Measurements from ENCODE around the gene FBXO46. TPM values are rescaled to one million over a fixed set of nuclear protein-coding genes. Genes with fewer than 3 reads are reported as not detected.

FBXO46 gene
- total and polyA plus RNA-seq, 4 donors, result 1.2 to 4.5 (median 3.6) TPM

- H3K9ac ChIP-seq (ENCODE audit: low read depth in 1 of 2, low read length in 2 of 2), result no peak overlapping the region
- no peaks in the 10 kb centered on the region for H3K9me3 ChIP-seq (ENCODE audit: control insufficient read depth in 4 of 4, low read length in 3 of 4)
- no peaks in the 10 kb centered on the region for H3K36me3 ChIP-seq (ENCODE audit: control insufficient read depth in 4 of 4, insufficient read depth in 3 of 4, low read depth in 1 of 4, low read length in 3 of 4)
- H3K4me1 ChIP-seq (ENCODE audit: control insufficient read depth in 4 of 4, insufficient read depth in 4 of 4, low read length in 3 of 4), result peaks cover 6 to 43% (median 23%) of the 10 kb centered on the region in 4 donors
- WGBS, result 32% methylated on average over 2 of the region's 2 CpGs
- no peak for DNase-seq (ENCODE audit: low spot score)
- no peaks in the 10 kb centered on the region for H3K27me3 ChIP-seq (ENCODE audit: control insufficient read depth in 4 of 4, insufficient read depth in 4 of 4, low read length in 3 of 4)
- no peak overlapping the region for H3K4me3 ChIP-seq (ENCODE audit: low read depth in 1 of 3, low read length in 3 of 3)
- TF ChIP-seq EGR1 (IDR thresholded peaks at IDR 0.05; ENCODE audit: low read depth in 2 of 2), result no peak
- TF ChIP-seq FOXA1 (IDR thresholded peaks at IDR 0.05), result no peak
- no peak for TF ChIP-seq REST (IDR thresholded peaks at IDR 0.05)
- TF ChIP-seq HNF4A (conservative IDR thresholded peaks at IDR 0.05), result no peak
- no peak for TF ChIP-seq FOXA2 (IDR thresholded peaks at IDR 0.05)
- no peak for TF ChIP-seq SP1 (IDR thresholded peaks at IDR 0.05)
- no peak for TF ChIP-seq RXRA (IDR thresholded peaks at IDR 0.05)
- no peak for TF ChIP-seq MAX (IDR thresholded peaks at IDR 0.05)
- TF ChIP-seq NR2F2 (IDR thresholded peaks at IDR 0.05), result no peak
- TF ChIP-seq HNF4G (IDR thresholded peaks at IDR 0.05), result no peak
- no peak for TF ChIP-seq GABPA (IDR thresholded peaks at IDR 0.05 in 1 of 2, conservative IDR thresholded peaks at IDR 0.05 in 1 of 2)
- no peak for TF ChIP-seq JUND (IDR thresholded peaks at IDR 0.05)
- no peak for TF ChIP-seq ZBTB33 (IDR thresholded peaks at IDR 0.05)
- no peak for TF ChIP-seq YY1 (IDR thresholded peaks at IDR 0.05)
- no peak for TF ChIP-seq TAF1 (conservative IDR thresholded peaks at IDR 0.05)
- TF ChIP-seq RAD21 (IDR thresholded peaks at IDR 0.05), result no peak
- no peak for TF ChIP-seq ATF3 (IDR thresholded peaks at IDR 0.05)
- no peak for TF ChIP-seq CTCF (IDR thresholded peaks at IDR 0.05; ENCODE audit: low read depth, low read length, missing input control)
- H3K27ac ChIP-seq (ENCODE audit: low read depth in 1 of 2, low read length in 2 of 2), result no peak overlapping the region
These were observed 42.7 kb upstream of the FBXO46 start for GRCh38 chr19:45773384-45773783.

Data from liver (tissue), 9 donors.